Liver (tissue), 3 donors: ENCODE measurements around the gene KCNK18.

Experiments used
- EGR1 ChIP-seq, 2 donors: IDR thresholded peaks; 2 replicates each; pipeline ENCODE4 v1.6.1; 2016 to 2018; ENCODE audit warnings: antibody characterized with exemption in 2 of 2, low read depth in 2 of 2
- FOXA1 ChIP-seq: IDR thresholded peaks from 2 replicates; pipeline ENCODE4 v1.6.1; 2016; ENCODE audit warnings: antibody characterized with exemption
- GABPA ChIP-seq, 2 donors: IDR thresholded peaks in 1 of 2; conservative IDR thresholded peaks in 1 of 2; 2 replicates each; pipeline ENCODE4 v1.6.1; 2016; ENCODE audit warnings: antibody characterized with exemption in 2 of 2, mild to moderate bottlenecking in 1 of 2, moderate library complexity in 1 of 2
- HNF4A ChIP-seq, 2 donors: conservative IDR thresholded peaks; 2 replicates each; pipeline ENCODE4 v1.6.1; 2016; ENCODE audit warnings: antibody characterized with exemption in 2 of 2, mild to moderate bottlenecking in 2 of 2
- JUND ChIP-seq, 2 donors: IDR thresholded peaks; 2 replicates each; pipeline ENCODE4 v1.6.1; 2016; ENCODE audit warnings: antibody characterized with exemption in 2 of 2
- NR2F2 ChIP-seq: IDR thresholded peaks from 2 replicates; pipeline ENCODE4 v1.6.1; 2016; ENCODE audit warnings: antibody characterized with exemption
- RAD21 ChIP-seq, 2 donors: IDR thresholded peaks; 2 replicates each; pipeline ENCODE4 v1.6.1; 2016; ENCODE audit warnings: antibody characterized with exemption in 2 of 2, mild to moderate bottlenecking in 2 of 2
- TAF1 ChIP-seq: conservative IDR thresholded peaks from 2 replicates; pipeline ENCODE4 v1.6.1; 2016; ENCODE audit warnings: antibody characterized with exemption, mild to moderate bottlenecking
- YY1 ChIP-seq: IDR thresholded peaks from 2 replicates; pipeline ENCODE4 v1.6.1; 2016; ENCODE audit warnings: antibody characterized with exemption, mild to moderate bottlenecking
- TF ChIP-seq, protein P1 (sequence below): fragments of 150-350 bp; IDR thresholded peaks from 2 replicates; pipeline ENCODE4 v1.5.1; 2017; ENCODE audit warnings: improper control_type of control experiment, low read depth, low read length; ENCODE audit not compliant: missing input control
- TF ChIP-seq, protein P2 (sequence below): IDR thresholded peaks from 2 replicates; pipeline ENCODE4 v1.6.1; 2016; ENCODE audit warnings: antibody characterized with exemption
- TF ChIP-seq, protein P3 (sequence below): IDR thresholded peaks from 2 replicates; pipeline ENCODE4 v1.6.1; 2016; ENCODE audit warnings: antibody characterized with exemption, mild to moderate bottlenecking
- TF ChIP-seq, protein P4 (sequence below): IDR thresholded peaks from 2 replicates; pipeline ENCODE4 v1.6.1; 2016; ENCODE audit warnings: antibody characterized with exemption
- TF ChIP-seq, protein P5 (sequence below): IDR thresholded peaks from 2 replicates; pipeline ENCODE4 v1.6.1; 2016; ENCODE audit warnings: antibody characterized with exemption
- donor health status: healthy.
- donor health status: healthy.

DNA sequence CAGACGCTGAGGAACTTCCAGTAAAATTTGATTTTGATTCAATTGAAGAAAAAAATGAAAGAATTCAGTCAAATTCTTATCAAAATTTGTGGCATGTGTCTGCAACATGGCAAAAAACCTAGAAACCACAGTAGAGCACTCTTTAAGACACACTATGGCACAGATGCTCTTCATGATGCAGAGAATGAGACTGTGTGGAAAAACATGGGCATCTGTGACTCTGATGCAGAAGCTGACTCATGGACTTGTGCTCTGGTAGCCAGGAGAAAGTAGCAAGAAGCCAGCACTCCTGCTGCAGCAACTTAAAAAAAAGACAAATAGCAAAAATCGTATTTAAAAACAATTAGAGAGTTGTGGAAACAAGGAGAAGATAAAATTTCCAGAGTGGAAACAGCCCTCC, 8.9 kb upstream of the KCNK18 start:
- TF ChIP-seq, protein P1, sequence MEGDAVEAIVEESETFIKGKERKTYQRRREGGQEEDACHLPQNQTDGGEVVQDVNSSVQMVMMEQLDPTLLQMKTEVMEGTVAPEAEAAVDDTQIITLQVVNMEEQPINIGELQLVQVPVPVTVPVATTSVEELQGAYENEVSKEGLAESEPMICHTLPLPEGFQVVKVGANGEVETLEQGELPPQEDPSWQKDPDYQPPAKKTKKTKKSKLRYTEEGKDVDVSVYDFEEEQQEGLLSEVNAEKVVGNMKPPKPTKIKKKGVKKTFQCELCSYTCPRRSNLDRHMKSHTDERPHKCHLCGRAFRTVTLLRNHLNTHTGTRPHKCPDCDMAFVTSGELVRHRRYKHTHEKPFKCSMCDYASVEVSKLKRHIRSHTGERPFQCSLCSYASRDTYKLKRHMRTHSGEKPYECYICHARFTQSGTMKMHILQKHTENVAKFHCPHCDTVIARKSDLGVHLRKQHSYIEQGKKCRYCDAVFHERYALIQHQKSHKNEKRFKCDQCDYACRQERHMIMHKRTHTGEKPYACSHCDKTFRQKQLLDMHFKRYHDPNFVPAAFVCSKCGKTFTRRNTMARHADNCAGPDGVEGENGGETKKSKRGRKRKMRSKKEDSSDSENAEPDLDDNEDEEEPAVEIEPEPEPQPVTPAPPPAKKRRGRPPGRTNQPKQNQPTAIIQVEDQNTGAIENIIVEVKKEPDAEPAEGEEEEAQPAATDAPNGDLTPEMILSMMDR: no peak
- TF ChIP-seq, protein P2, sequence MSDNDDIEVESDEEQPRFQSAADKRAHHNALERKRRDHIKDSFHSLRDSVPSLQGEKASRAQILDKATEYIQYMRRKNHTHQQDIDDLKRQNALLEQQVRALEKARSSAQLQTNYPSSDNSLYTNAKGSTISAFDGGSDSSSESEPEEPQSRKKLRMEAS: no peak
- TF ChIP-seq FOXA1: no peak
- TF ChIP-seq, protein P3, sequence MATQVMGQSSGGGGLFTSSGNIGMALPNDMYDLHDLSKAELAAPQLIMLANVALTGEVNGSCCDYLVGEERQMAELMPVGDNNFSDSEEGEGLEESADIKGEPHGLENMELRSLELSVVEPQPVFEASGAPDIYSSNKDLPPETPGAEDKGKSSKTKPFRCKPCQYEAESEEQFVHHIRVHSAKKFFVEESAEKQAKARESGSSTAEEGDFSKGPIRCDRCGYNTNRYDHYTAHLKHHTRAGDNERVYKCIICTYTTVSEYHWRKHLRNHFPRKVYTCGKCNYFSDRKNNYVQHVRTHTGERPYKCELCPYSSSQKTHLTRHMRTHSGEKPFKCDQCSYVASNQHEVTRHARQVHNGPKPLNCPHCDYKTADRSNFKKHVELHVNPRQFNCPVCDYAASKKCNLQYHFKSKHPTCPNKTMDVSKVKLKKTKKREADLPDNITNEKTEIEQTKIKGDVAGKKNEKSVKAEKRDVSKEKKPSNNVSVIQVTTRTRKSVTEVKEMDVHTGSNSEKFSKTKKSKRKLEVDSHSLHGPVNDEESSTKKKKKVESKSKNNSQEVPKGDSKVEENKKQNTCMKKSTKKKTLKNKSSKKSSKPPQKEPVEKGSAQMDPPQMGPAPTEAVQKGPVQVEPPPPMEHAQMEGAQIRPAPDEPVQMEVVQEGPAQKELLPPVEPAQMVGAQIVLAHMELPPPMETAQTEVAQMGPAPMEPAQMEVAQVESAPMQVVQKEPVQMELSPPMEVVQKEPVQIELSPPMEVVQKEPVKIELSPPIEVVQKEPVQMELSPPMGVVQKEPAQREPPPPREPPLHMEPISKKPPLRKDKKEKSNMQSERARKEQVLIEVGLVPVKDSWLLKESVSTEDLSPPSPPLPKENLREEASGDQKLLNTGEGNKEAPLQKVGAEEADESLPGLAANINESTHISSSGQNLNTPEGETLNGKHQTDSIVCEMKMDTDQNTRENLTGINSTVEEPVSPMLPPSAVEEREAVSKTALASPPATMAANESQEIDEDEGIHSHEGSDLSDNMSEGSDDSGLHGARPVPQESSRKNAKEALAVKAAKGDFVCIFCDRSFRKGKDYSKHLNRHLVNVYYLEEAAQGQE: no peak
- TF ChIP-seq YY1: no peak
- TF ChIP-seq, protein P4, sequence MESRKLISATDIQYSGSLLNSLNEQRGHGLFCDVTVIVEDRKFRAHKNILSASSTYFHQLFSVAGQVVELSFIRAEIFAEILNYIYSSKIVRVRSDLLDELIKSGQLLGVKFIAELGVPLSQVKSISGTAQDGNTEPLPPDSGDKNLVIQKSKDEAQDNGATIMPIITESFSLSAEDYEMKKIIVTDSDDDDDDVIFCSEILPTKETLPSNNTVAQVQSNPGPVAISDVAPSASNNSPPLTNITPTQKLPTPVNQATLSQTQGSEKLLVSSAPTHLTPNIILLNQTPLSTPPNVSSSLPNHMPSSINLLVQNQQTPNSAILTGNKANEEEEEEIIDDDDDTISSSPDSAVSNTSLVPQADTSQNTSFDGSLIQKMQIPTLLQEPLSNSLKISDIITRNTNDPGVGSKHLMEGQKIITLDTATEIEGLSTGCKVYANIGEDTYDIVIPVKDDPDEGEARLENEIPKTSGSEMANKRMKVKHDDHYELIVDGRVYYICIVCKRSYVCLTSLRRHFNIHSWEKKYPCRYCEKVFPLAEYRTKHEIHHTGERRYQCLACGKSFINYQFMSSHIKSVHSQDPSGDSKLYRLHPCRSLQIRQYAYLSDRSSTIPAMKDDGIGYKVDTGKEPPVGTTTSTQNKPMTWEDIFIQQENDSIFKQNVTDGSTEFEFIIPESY: no peak
- no peak for TF ChIP-seq GABPA (IDR thresholded peaks at IDR 0.05 in 1 of 2, conservative IDR thresholded peaks at IDR 0.05 in 1 of 2)
- TF ChIP-seq RAD21 (IDR thresholded peaks at IDR 0.05): no peak
- TF ChIP-seq, protein P5, sequence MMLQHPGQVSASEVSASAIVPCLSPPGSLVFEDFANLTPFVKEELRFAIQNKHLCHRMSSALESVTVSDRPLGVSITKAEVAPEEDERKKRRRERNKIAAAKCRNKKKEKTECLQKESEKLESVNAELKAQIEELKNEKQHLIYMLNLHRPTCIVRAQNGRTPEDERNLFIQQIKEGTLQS: no peak
- no peak for TF ChIP-seq HNF4A (conservative IDR thresholded peaks at IDR 0.05)
- no peak for TF ChIP-seq TAF1
- TF ChIP-seq EGR1 (IDR thresholded peaks at IDR 0.05; ENCODE audit: low read depth in 2 of 2): no peak
- TF ChIP-seq JUND (IDR thresholded peaks at IDR 0.05): no peak
- no peak for TF ChIP-seq NR2F2
